H1 (cell line): Measurements from ENCODE around the gene SAFB2. TPM values are rescaled to one million over a fixed set of nuclear protein-coding genes. Genes with fewer than 3 reads are reported as not detected.

Experiments
- CTCF ChIA-PET: fragments of 300-600 bp; sonication (Branson Sonifier 250); formaldehyde crosslinking; loops from one replicate; lab custom pipeline; 2021; ENCODE audit not compliant: partially characterized antibody; lab: Charles Lee
- POLR2A ChIA-PET: fragments of 300-600 bp; sonication (Branson Sonifier 250); formaldehyde crosslinking; loops from one replicate; lab custom pipeline; 2021; ENCODE audit warnings: inconsistent platforms; ENCODE audit not compliant: partially characterized antibody; lab: Charles Lee
- DNase-seq, 2 experiments: peaks; one replicate each; pipeline versions ENCODE4 v3.0.0 to v3.0.0-alpha.2; 2010 to 2022; ENCODE audit warnings: low spot score in 2 of 2, low read depth in 1 of 2, mixed read lengths in 1 of 2
- FAIRE-seq: peaks from 2 replicates; lab custom pipeline; 2011; peaks lifted over from hg19 to GRCh38; lab: Jason Lieb, UNC
- H2AFZ ChIP-seq: 2 replicates; pipeline ENCODE4 v1.8.1; 2012; ENCODE audit warnings: low read length, inconsistent platforms
- H2AK5ac ChIP-seq: 2 replicates; pipeline ENCODE4 v1.6.1; 2013; ENCODE audit warnings: low read depth, low read length
- H2BK120ac ChIP-seq: replicated peaks from 2 replicates; pipeline ENCODE3; 2013; ENCODE audit warnings: low read depth, low read length, inconsistent platforms
- H2BK12ac ChIP-seq: 2 replicates; pipeline ENCODE4 v1.6.1; 2013; ENCODE audit warnings: low read depth, low read length
- H2BK15ac ChIP-seq: 2 replicates; pipeline ENCODE4 v1.6.1; 2013; ENCODE audit warnings: low read length
- H2BK20ac ChIP-seq: 2 replicates; pipeline ENCODE4 v1.6.1; 2013; ENCODE audit warnings: low read length
- H2BK5ac ChIP-seq: 2 replicates; pipeline ENCODE4 v1.6.1; 2013; ENCODE audit warnings: low read depth, low read length
- H3K14ac ChIP-seq: 2 replicates; pipeline ENCODE4 v1.6.1; 2013; ENCODE audit warnings: inconsistent platforms; ENCODE audit not compliant: insufficient read length
- H3K18ac ChIP-seq: 2 replicates; pipeline ENCODE4 v1.6.1; 2013; ENCODE audit warnings: low read length; ENCODE audit errors: extremely low read depth
- H3K23ac ChIP-seq: 2 replicates; pipeline ENCODE4 v1.6.1; 2013; ENCODE audit warnings: inconsistent platforms; ENCODE audit not compliant: insufficient read length
- H3K23me2 ChIP-seq: 2 replicates; pipeline ENCODE4 v1.6.1; 2013; ENCODE audit warnings: low read depth, low read length
- H3K27ac ChIP-seq: 2 replicates; pipeline ENCODE4 v1.6.1; 2011; ENCODE audit warnings: low read depth, low read length, inconsistent platforms
- H3K27me3 ChIP-seq, 4 experiments: replicated peaks in 1 of 4; 1 replicate in 1 of 4; 2 replicates in 3 of 4; pipeline versions ENCODE4 v1.6.1 to v1.8.1; 2011 to 2013; ENCODE audit warnings: low read length in 3 of 4, mild to moderate bottlenecking in 3 of 4, inconsistent platforms in 2 of 4, mixed read lengths in 2 of 4, moderate library complexity in 1 of 4; ENCODE audit not compliant: control insufficient read depth in 3 of 4, insufficient read depth in 3 of 4; ENCODE audit errors: extremely low read depth in 1 of 4
- H3K36me3 ChIP-seq, 4 experiments: 2 replicates each; pipeline versions ENCODE4 v1.6.1 to v1.8.1; 2011 to 2013; ENCODE audit warnings: mild to moderate bottlenecking in 4 of 4, low read length in 3 of 4, moderate library complexity in 2 of 4, control low read depth in 1 of 4, inconsistent platforms in 1 of 4; ENCODE audit not compliant: insufficient read depth in 4 of 4, control insufficient read depth in 2 of 4
- H3K4ac ChIP-seq: replicated peaks from 2 replicates; pipeline ENCODE3; 2013; ENCODE audit warnings: low read length, low read depth, mixed read lengths, inconsistent platforms; ENCODE audit not compliant: insufficient read length
- H3K4me1 ChIP-seq, 4 experiments: replicated peaks in 1 of 4; 1 replicate in 1 of 4; 2 replicates in 3 of 4; pipeline versions ENCODE4 v1.6.1 to v1.8.1; 2011 to 2013; ENCODE audit warnings: low read length in 3 of 4, inconsistent platforms in 2 of 4, mixed read lengths in 1 of 4; ENCODE audit not compliant: insufficient read depth in 4 of 4, control insufficient read depth in 3 of 4
- H3K4me2 ChIP-seq, 2 experiments: 2 replicates each; pipeline versions ENCODE4 v1.6.1 to v1.8.1; 2011 to 2013; ENCODE audit warnings: low read depth in 2 of 2, low read length in 2 of 2, control low read depth in 1 of 2, inconsistent platforms in 1 of 2, mild to moderate bottlenecking in 1 of 2; ENCODE audit not compliant: insufficient read depth in 1 of 2
- H3K4me3 ChIP-seq, 4 experiments: fragments of 200-600, 300-600 bp in 1 of 4; sonication (generic), shearing (Covaris generic), sonication (Bioruptor Twin) in 1 of 4; 2 replicates each; pipeline versions ENCODE4 v1.5.1 to v1.8.1; 2011 to 2016; ENCODE audit warnings: low read length in 4 of 4, low read depth in 3 of 4, control low read depth in 2 of 4, inconsistent platforms in 2 of 4, mild to moderate bottlenecking in 2 of 4, mixed read lengths in 1 of 4, moderate library complexity in 1 of 4; ENCODE audit not compliant: insufficient read depth in 2 of 4; ENCODE audit errors: extremely low read depth in 1 of 4
- H3K56ac ChIP-seq: replicated peaks from 2 replicates; pipeline ENCODE3; 2013; ENCODE audit warnings: low read depth, mild to moderate bottlenecking, mixed read lengths, low read length, inconsistent platforms; ENCODE audit not compliant: insufficient read length
- H3K79me1 ChIP-seq: 2 replicates; pipeline ENCODE4 v1.6.1; 2013; ENCODE audit warnings: low read depth, low read length, control low read depth
- H3K79me2 ChIP-seq, 2 experiments: 2 replicates each; pipeline versions ENCODE4 v1.6.1 to v1.8.1; 2012 to 2013; ENCODE audit warnings: low read length in 2 of 2, mild to moderate bottlenecking in 2 of 2, inconsistent platforms in 1 of 2; ENCODE audit not compliant: insufficient read depth in 2 of 2, control insufficient read depth in 1 of 2
- H3K9ac ChIP-seq, 4 experiments: replicated peaks in 1 of 4; 1 replicate in 1 of 4; 2 replicates in 3 of 4; pipeline versions ENCODE4 v1.6.1 to v1.8.1; 2011 to 2013; ENCODE audit warnings: low read depth in 3 of 4, low read length in 3 of 4, control low read depth in 2 of 4, mild to moderate bottlenecking in 2 of 4, moderate library complexity in 2 of 4, inconsistent platforms in 1 of 4; ENCODE audit errors: extremely low read depth in 1 of 4
- H3K9me3 ChIP-seq, 2 experiments: 2 replicates each; pipeline versions ENCODE4 v1.6.1 to v1.8.1; 2012 to 2013; ENCODE audit warnings: mild to moderate bottlenecking in 2 of 2, moderate library complexity in 2 of 2, control low read depth in 1 of 2, inconsistent platforms in 1 of 2, low read depth in 1 of 2, low read length in 1 of 2, mixed read lengths in 1 of 2; ENCODE audit not compliant: insufficient read depth in 2 of 2
- H4K20me1 ChIP-seq, 2 experiments: replicated peaks in 1 of 2; 2 replicates each; pipeline versions ENCODE3 to v1.8.1; 2011 to 2013; ENCODE audit warnings: inconsistent platforms in 2 of 2, low read length in 2 of 2, mild to moderate bottlenecking in 1 of 2; ENCODE audit not compliant: insufficient read depth in 2 of 2, control insufficient read depth in 1 of 2
- H4K5ac ChIP-seq: 2 replicates; pipeline ENCODE4 v1.6.1; 2013; ENCODE audit warnings: low read length, low read depth, mixed read lengths, inconsistent platforms; ENCODE audit not compliant: insufficient read length
- H4K8ac ChIP-seq: 2 replicates; pipeline ENCODE4 v1.8.0; 2013; ENCODE audit warnings: mild to moderate bottlenecking, moderate library complexity, low read length, inconsistent platforms; ENCODE audit not compliant: insufficient read depth; ENCODE audit errors: extremely low read depth
- H4K91ac ChIP-seq: replicated peaks from 2 replicates; pipeline ENCODE3; 2013; ENCODE audit warnings: low read length, mixed read lengths, inconsistent platforms; ENCODE audit not compliant: insufficient read length
- ASH2L ChIP-seq: fragments of 200-600, 300-600 bp; sonication (generic); IDR thresholded peaks from one replicate; pipeline ENCODE4 v1.7.1; 2017; ENCODE audit warnings: low read length
- BRCA1 ChIP-seq: IDR thresholded peaks from 2 replicates; pipeline ENCODE4 v1.6.1; 2012; ENCODE audit warnings: low read depth, low read length, improper control_type of control experiment
- CHD2 ChIP-seq: IDR thresholded peaks from 2 replicates; pipeline ENCODE4 v1.6.1; 2012; ENCODE audit warnings: low read length, improper control_type of control experiment
- KDM4A ChIP-seq: IDR thresholded peaks from one replicate; pipeline ENCODE4 v1.7.1; 2012; ENCODE audit warnings: low read depth, mild to moderate bottlenecking, moderate library complexity, low read length, inconsistent platforms; ENCODE audit not compliant: severe bottlenecking
- KDM5A ChIP-seq: fragments of 200-600 bp; IDR thresholded peaks from 2 replicates; pipeline ENCODE4 v1.7.1; 2012; ENCODE audit warnings: mild to moderate bottlenecking, low read length, inconsistent platforms, mixed read lengths
- POLR2A ChIP-seq, 2 experiments: IDR thresholded peaks; 1 replicate in 1 of 2; 2 replicates in 1 of 2; pipeline ENCODE4 v1.6.1; 2011; ENCODE audit warnings: low read depth in 2 of 2, low read length in 2 of 2, mild to moderate bottlenecking in 2 of 2; ENCODE audit errors: control extremely low read depth in 1 of 2
- RAD21 ChIP-seq, 2 experiments: IDR thresholded peaks in 1 of 2; conservative IDR thresholded peaks in 1 of 2; 2 replicates each; pipeline ENCODE4 v1.6.1; 2011; ENCODE audit warnings: low read depth in 2 of 2, low read length in 2 of 2, improper control_type of control experiment in 1 of 2, inconsistent platforms in 1 of 2, mild to moderate bottlenecking in 1 of 2, moderate library complexity in 1 of 2
- RNF2 ChIP-seq: fragments of 200-900, 300-1000 bp; sonication (generic); IDR thresholded peaks from 2 replicates; pipeline ENCODE4 v1.7.1; 2016; ENCODE audit warnings: borderline replicate concordance, low read depth, mild to moderate bottlenecking, antibody characterized with exemption, low read length; ENCODE audit not compliant: poor library complexity, severe bottlenecking; ENCODE audit errors: missing control alignments
- SIRT6 ChIP-seq: IDR thresholded peaks from one replicate; pipeline ENCODE4 v1.7.1; 2012; ENCODE audit warnings: low read length, inconsistent platforms
- TAF1 ChIP-seq: IDR thresholded peaks from 2 replicates; pipeline ENCODE4 v1.6.1; 2011; ENCODE audit warnings: mild to moderate bottlenecking, low read depth, low read length
- WGBS, 2 experiments: shearing (Covaris generic) in 1 of 2; methylation state at CpG; one replicate each; pipeline versions ENCODE4 v1.1.6 to v1.1.7; 2013 to 2015; ENCODE audit warnings: low lambda C conversion rate in 2 of 2, mixed read lengths in 2 of 2, inconsistent platforms in 1 of 2, low coverage in 1 of 2, missing lambda C conversion rate in 1 of 2; ENCODE audit not compliant: insufficient replicate concordance in 2 of 2, insufficient coverage in 1 of 2, insufficient read length in 1 of 2; ENCODE audit errors: extremely low coverage in 1 of 2, missing lambda C conversion rate in 1 of 2; 5-methylcytosine and 5-hydroxymethylcytosine counted together
- polyA plus RNA-seq, 7 experiments: library from polyadenylated mRNA; depleted of rRNA in 3 of 7; stranded (reverse) in 5 of 7; unstranded in 2 of 7; fragments of >200 nt in 5 of 7; fragments of 200-250 nt in 2 of 7; gene quantifications; 1 replicate in 5 of 7; 2 replicates in 1 of 7; 4 replicates in 1 of 7; pipeline versions ENCODE4 v1.2.1 to v1.2.3, GENCODE V29; 2011 to 2013; ENCODE audit warnings: missing spikeins in 2 of 7, mixed read lengths in 2 of 7
- total RNA-seq: library from RNA; stranded (reverse); fragmentation: NEBNext Ultra II Directional; extraction: Animal tissue kit (Norgen Biotek cat#: 25700); gene quantifications from 2 replicates; pipeline ENCODE4 v1.2.1, GENCODE V29; 2021
- TF ChIP-seq, protein P1 (sequence below), 3 experiments: IDR thresholded peaks; 1 replicate in 2 of 3; 2 replicates in 1 of 3; pipeline versions ENCODE4 v1.5.1 to v1.6.1; 2011; ENCODE audit warnings: low read length in 3 of 3, mild to moderate bottlenecking in 3 of 3, inconsistent platforms in 2 of 3, low read depth in 1 of 3, moderate library complexity in 1 of 3; ENCODE audit not compliant: insufficient read depth in 1 of 3; ENCODE audit errors: control extremely low read depth in 1 of 3
- TF ChIP-seq, protein P2 (sequence below): IDR thresholded peaks from 2 replicates; pipeline ENCODE4 v1.6.1; 2012; ENCODE audit warnings: inconsistent platforms

The SAFB2 gene
- total and polyA plus RNA-seq, 2 of the 8 experiments (the other 6 are each of a cell fraction or from before 2014, with no cell fraction given), result 14.8 to 63.8 TPM

DNA sequence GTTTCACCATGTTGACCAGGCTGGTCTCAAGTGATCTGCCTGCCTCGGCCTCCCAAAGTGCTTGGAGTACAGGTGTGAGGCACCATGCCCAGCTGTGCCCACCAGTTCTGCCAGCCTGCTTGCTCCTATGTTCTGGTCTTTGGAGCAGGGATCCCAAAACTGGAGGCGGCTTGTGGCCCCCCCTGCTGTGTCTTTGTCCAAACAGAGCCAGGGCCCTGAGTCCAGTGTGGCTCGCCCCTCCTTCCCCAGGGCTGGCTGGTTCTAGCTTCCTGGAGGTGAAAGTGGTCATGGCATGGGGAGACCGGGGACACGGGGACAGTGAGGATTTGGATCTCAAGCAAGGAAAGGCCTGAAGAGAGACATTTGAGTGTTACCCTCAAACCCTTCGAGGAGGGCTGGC, 43.3 kb downstream of the SAFB2 start:
- H3K27ac ChIP-seq, result no peak overlapping the region
- ChIA-PET POLR2A (no interaction called here), CTCF (interaction anchor here (0.7 to 4.5 kb wide), 14 partner anchors 10 to 202 kb away, joined by 3 to 30 read pairs (median 4); partner anchors contain the start of gene TINCR)
- no peak for TF ChIP-seq ASH2L
- TF ChIP-seq, protein P1, sequence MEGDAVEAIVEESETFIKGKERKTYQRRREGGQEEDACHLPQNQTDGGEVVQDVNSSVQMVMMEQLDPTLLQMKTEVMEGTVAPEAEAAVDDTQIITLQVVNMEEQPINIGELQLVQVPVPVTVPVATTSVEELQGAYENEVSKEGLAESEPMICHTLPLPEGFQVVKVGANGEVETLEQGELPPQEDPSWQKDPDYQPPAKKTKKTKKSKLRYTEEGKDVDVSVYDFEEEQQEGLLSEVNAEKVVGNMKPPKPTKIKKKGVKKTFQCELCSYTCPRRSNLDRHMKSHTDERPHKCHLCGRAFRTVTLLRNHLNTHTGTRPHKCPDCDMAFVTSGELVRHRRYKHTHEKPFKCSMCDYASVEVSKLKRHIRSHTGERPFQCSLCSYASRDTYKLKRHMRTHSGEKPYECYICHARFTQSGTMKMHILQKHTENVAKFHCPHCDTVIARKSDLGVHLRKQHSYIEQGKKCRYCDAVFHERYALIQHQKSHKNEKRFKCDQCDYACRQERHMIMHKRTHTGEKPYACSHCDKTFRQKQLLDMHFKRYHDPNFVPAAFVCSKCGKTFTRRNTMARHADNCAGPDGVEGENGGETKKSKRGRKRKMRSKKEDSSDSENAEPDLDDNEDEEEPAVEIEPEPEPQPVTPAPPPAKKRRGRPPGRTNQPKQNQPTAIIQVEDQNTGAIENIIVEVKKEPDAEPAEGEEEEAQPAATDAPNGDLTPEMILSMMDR (IDR thresholded peaks at IDR 0.05; ENCODE audit: control extremely low read depth in 1 of 3, insufficient read depth in 1 of 3, low read depth in 1 of 3, low read length in 3 of 3), result no peak
- TF ChIP-seq POLR2A (IDR thresholded peaks at IDR 0.05; ENCODE audit: control extremely low read depth in 1 of 2, low read depth in 2 of 2, low read length in 2 of 2), result no peak
- no peak for TF ChIP-seq KDM4A
- TF ChIP-seq, protein P2, sequence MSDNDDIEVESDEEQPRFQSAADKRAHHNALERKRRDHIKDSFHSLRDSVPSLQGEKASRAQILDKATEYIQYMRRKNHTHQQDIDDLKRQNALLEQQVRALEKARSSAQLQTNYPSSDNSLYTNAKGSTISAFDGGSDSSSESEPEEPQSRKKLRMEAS, result no peak
- TF ChIP-seq CHD2, result no peak
- no peak for TF ChIP-seq SIRT6
- no peak for TF ChIP-seq TAF1
- TF ChIP-seq RNF2, result no peak
- no peak for TF ChIP-seq RAD21 (IDR thresholded peaks at IDR 0.05 in 1 of 2, conservative IDR thresholded peaks at IDR 0.05 in 1 of 2; ENCODE audit: low read depth in 2 of 2, low read length in 2 of 2)
- TF ChIP-seq BRCA1, result no peak
- TF ChIP-seq KDM5A, result no peak

More for the DNA sequence above, 43.3 kb downstream of the SAFB2 start:
- no peak overlapping the region for H2BK15ac ChIP-seq
- no peak overlapping the region for H4K91ac ChIP-seq
- WGBS, 2 experiments, result 90% methylated on average over 6 of the region's 6 CpGs; no CpG with 5 or more reads in 1 of the 2 experiments
- H2BK20ac ChIP-seq, result no peak overlapping the region
- no peak overlapping the region for H2AK5ac ChIP-seq
- H3K4ac ChIP-seq, result no peak overlapping the region
- H2BK12ac ChIP-seq, result no peak overlapping the region
- H3K27me3 ChIP-seq, result no peaks in the 10 kb centered on the region
- no peak overlapping the region for H2BK5ac ChIP-seq
- no peak overlapping the region for H3K56ac ChIP-seq
- no peak overlapping the region for H4K8ac ChIP-seq
- no peak overlapping the region for H3K23ac ChIP-seq
- H3K36me3 ChIP-seq, result no peaks in the 10 kb centered on the region; a peak in 1 of 8 replicates
- no peak overlapping the region for H3K4me3 ChIP-seq
- H3K9me3 ChIP-seq, result no peaks in the 10 kb centered on the region
- H3K4me2 ChIP-seq, result no peak overlapping the region
- H3K9ac ChIP-seq, result no peak overlapping the region
- H3K18ac ChIP-seq, result no peak overlapping the region
- FAIRE-seq (no peak), DNase-seq (no peak)
- no peak overlapping the region for H2BK120ac ChIP-seq
- H3K4me1 ChIP-seq, result peaks cover 0 to 1% (median 0%) of the 10 kb centered on the region in 4 experiments; a peak in 2 of 7 replicates
- no peak overlapping the region for H3K14ac ChIP-seq
- H3K79me1 ChIP-seq, result no peaks in the 10 kb centered on the region
- no peak overlapping the region for H4K5ac ChIP-seq
- H2AFZ ChIP-seq, result no peak overlapping the region
- no peaks in the 10 kb centered on the region for H3K79me2 ChIP-seq
- H3K23me2 ChIP-seq, result no peaks in the 10 kb centered on the region
- H4K20me1 ChIP-seq, result peaks cover 0 to 3% of the 10 kb centered on the region in 2 experiments
